HCT116 (cell line): ENCODE results near the gene TNFRSF17. TPM values are rescaled to one million over a fixed set of nuclear protein-coding genes. Genes with fewer than 3 reads are reported as not detected.
"Not testable (repeated sequence)": the region's sequence is repeated elsewhere in the genome, so short reads cannot be mapped to it uniquely, and the experiment has no call there.

Experiments used
- ATAC-seq: fragments of 200-7000 bp; cut with Tn5 transposase; 2 replicates; pipeline ENCODE4 v1.9.1; 2020; ENCODE audit warnings: mild to moderate bottlenecking, moderate library complexity
- BruUV-seq: library from RNA; stranded (reverse); fragments of 400-500 nt; replicated peaks from 2 replicates; lab custom pipeline; 2021; lab: Mats Ljungman, UMichigan
- CTCF ChIA-PET: fragments of 300-600 bp; sonication (Branson Sonifier 250); formaldehyde crosslinking; loops from one replicate; lab custom pipeline; 2021; ENCODE audit warnings: antibody characterized with exemption; lab: Charles Lee
- POLR2A ChIA-PET: fragments of 300-600, 350-600 bp; sonication (Branson Sonifier 250); formaldehyde crosslinking; loops from one replicate; lab custom pipeline; 2021; ENCODE audit warnings: antibody characterized with exemption; lab: Charles Lee
- RAD21 ChIA-PET, 2 experiments: fragments of 300-600 bp; sonication (Branson Sonifier 250); formaldehyde crosslinking; loops; one replicate each; lab custom pipeline; 2023; ENCODE audit warnings: low total read pairs in 2 of 2; ENCODE audit not compliant: uncharacterized antibody in 2 of 2, unreplicated experiment in 2 of 2, low non-redundant PET in 1 of 2; lab: Charles Lee
- DNase-seq: peaks from one replicate; pipeline ENCODE4 v3.0.0-alpha.2; 2010; ENCODE audit warnings: low read depth, low spot score
- H2AFZ ChIP-seq: fragments of 200-600 bp; shearing (Covaris generic), sonication (generic); 2 replicates; pipeline ENCODE4 v1.6.1; 2017; ENCODE audit warnings: low read depth, mixed run types, mixed read lengths, antibody characterized with exemption, low read length; ENCODE audit not compliant: poor library complexity, severe bottlenecking
- H3K27ac ChIP-seq: 2 replicates; pipeline ENCODE4 v1.5.1; 2012; ENCODE audit warnings: low read depth, low read length
- H3K27me3 ChIP-seq: fragments of 200-600 bp; sonication (generic); 2 replicates; pipeline ENCODE4 v1.6.1; 2016; ENCODE audit warnings: mixed run types, low read length, mixed read lengths; ENCODE audit not compliant: insufficient read depth
- H3K36me3 ChIP-seq, 2 experiments: fragments of 200-500 bp in 1 of 2; fragments of 200-600 bp in 1 of 2; sonication (Bioruptor generic) in 1 of 2; sonication (generic) in 1 of 2; 2 replicates each; pipeline versions ENCODE4 v1.5.1 to v1.6.1; 2014 to 2016; ENCODE audit warnings: low read length in 2 of 2, inconsistent platforms in 1 of 2, mixed read lengths in 1 of 2, mixed run types in 1 of 2; ENCODE audit not compliant: insufficient read depth in 2 of 2, control insufficient read depth in 1 of 2
- H3K4me1 ChIP-seq, 2 experiments: fragments of 200-600 bp in 1 of 2; sonication (generic) in 1 of 2; 2 replicates each; pipeline versions ENCODE4 v1.5.1 to v1.6.1; 2012 to 2017; ENCODE audit warnings: low read length in 2 of 2, inconsistent platforms in 1 of 2, mild to moderate bottlenecking in 1 of 2, mixed read lengths in 1 of 2, mixed run types in 1 of 2, moderate library complexity in 1 of 2; ENCODE audit not compliant: insufficient read depth in 2 of 2, control insufficient read depth in 1 of 2
- H3K4me2 ChIP-seq: fragments of 200-600 bp; sonication (generic); 2 replicates; pipeline ENCODE4 v1.6.1; 2017; ENCODE audit warnings: mixed run types, low read length, mixed read lengths
- H3K4me3 ChIP-seq, 2 experiments: fragments of 200-600 bp in 1 of 2; sonication (generic) in 1 of 2; replicated peaks in 1 of 2; 2 replicates each; pipeline ENCODE4 v1.5.1; 2011 to 2016; ENCODE audit warnings: low read length in 2 of 2, control low read depth in 1 of 2, low read depth in 1 of 2, mild to moderate bottlenecking in 1 of 2, mixed read lengths in 1 of 2, mixed run types in 1 of 2
- H3K79me2 ChIP-seq: fragments of 200-600 bp; sonication (generic); 2 replicates; pipeline ENCODE4 v1.6.1; 2017; ENCODE audit warnings: mild to moderate bottlenecking, mixed run types, low read length, moderate library complexity, mixed read lengths; ENCODE audit not compliant: insufficient read depth
- H3K9ac ChIP-seq: fragments of 200-600 bp; sonication (generic); 2 replicates; pipeline ENCODE4 v1.6.1; 2016; ENCODE audit warnings: low read length, mixed read lengths
- H3K9me2 ChIP-seq: fragments of 200-600 bp; sonication (generic), shearing (Covaris generic); 2 replicates; pipeline ENCODE4 v1.6.1; 2017; ENCODE audit warnings: mixed run types, mild to moderate bottlenecking, moderate library complexity; ENCODE audit not compliant: insufficient read depth
- H3K9me3 ChIP-seq, 2 experiments: fragments of 200-500 bp in 1 of 2; fragments of 200-600 bp in 1 of 2; sonication (Bioruptor generic) in 1 of 2; sonication (generic) in 1 of 2; 2 replicates each; pipeline ENCODE4 v1.6.1; 2014 to 2017; ENCODE audit warnings: low read length in 2 of 2, mixed read lengths in 2 of 2, inconsistent platforms in 1 of 2, low read depth in 1 of 2, mild to moderate bottlenecking in 1 of 2, mixed run types in 1 of 2, moderate library complexity in 1 of 2; ENCODE audit not compliant: control insufficient read depth in 1 of 2, insufficient read depth in 1 of 2
- H4K20me1 ChIP-seq: fragments of 200-600 bp; sonication (generic), shearing (Covaris generic); 2 replicates; pipeline ENCODE4 v1.6.1; 2017; ENCODE audit warnings: mixed run types, mild to moderate bottlenecking, moderate library complexity; ENCODE audit not compliant: insufficient read depth
- CBX3 ChIP-seq: IDR thresholded peaks from 2 replicates; pipeline ENCODE4 v1.6.1; 2012; ENCODE audit warnings: low read depth
- POLR2A ChIP-seq: IDR thresholded peaks from 2 replicates; pipeline ENCODE4 v1.7.0; 2011; ENCODE audit warnings: borderline replicate concordance; ENCODE audit not compliant: insufficient read depth, insufficient read length; ENCODE audit errors: extremely low read depth
- REST ChIP-seq: IDR thresholded peaks from 2 replicates; pipeline ENCODE4 v1.6.1; 2012; ENCODE audit warnings: low read depth
- ZNF274 ChIP-seq: fragments of 200-500 bp; sonication (Bioruptor generic); IDR thresholded peaks from 2 replicates; pipeline ENCODE4 v1.6.1; 2014; ENCODE audit warnings: mild to moderate bottlenecking, low read depth, low read length, inconsistent platforms
- intact Hi-C: fragments of 100-400 bp; cut with micrococcal nuclease; formaldehyde crosslinking; loops from 2 replicates; pipeline ENCODE4 v1.10.0; 2022
- total RNA-seq: library from RNA; stranded (reverse); gene quantifications from one replicate; pipeline ENCODE4 v1.2.1, GENCODE V29; 2021; ENCODE audit not compliant: unreplicated experiment

The TNFRSF17 gene
- total RNA-seq, 1 experiment from 2014 or later = not detected

- no TSS peak for BruUV-seq
- no peaks in the 10 kb centered on the region for H3K36me3 ChIP-seq
- no peak for ATAC-seq
- H3K4me1 ChIP-seq = 0 out of 4 replicates have a peak, but pooled peaks cover 0 to 2% of the 10 kb centered on the region in 2 experiments
- H3K27me3 ChIP-seq = no peaks in the 10 kb centered on the region
- H3K9ac ChIP-seq = no peak overlapping the region
- TF ChIP-seq CBX3 (no peak), POLR2A (no peak), REST (no peak), ZNF274 (no peak)
- H3K9me3 ChIP-seq = no peaks in the 10 kb centered on the region
- ChIA-PET RAD21 (no interaction called here), POLR2A (no interaction called here), CTCF (interaction anchor here (1.1 kb wide), 1 partner anchor 99 kb away, joined by 5 read pairs; no protein-coding TSS in a partner anchor)
- intact Hi-C loops = no loop called here
- H3K9me2 ChIP-seq = no peaks in the 10 kb centered on the region
- no peak overlapping the region for H2AFZ ChIP-seq
- H3K4me3 ChIP-seq = no peak overlapping the region
- DNase-seq = no peak
- no peaks in the 10 kb centered on the region for H3K79me2 ChIP-seq
- no peak overlapping the region for H3K4me2 ChIP-seq
- H3K27ac ChIP-seq = no peak overlapping the region
- no peaks in the 10 kb centered on the region for H4K20me1 ChIP-seq
Measured at GRCh38 chr16:11968577-11968976, 3.6 kb downstream of the TNFRSF17 start.

GRCh38 chr16:11970292-11970691 lies 5.3 kb downstream of the TNFRSF17 start:
- H4K20me1 ChIP-seq, H3K27me3 ChIP-seq, H3K9ac ChIP-seq, H3K27ac ChIP-seq, H3K4me3 ChIP-seq, CTCF ChIA-PET, H3K79me2 ChIP-seq, BruUV-seq, DNase-seq, H3K4me1 ChIP-seq, H3K36me3 ChIP-seq, H3K9me3 ChIP-seq, RAD21 ChIA-PET, POLR2A ChIA-PET, H3K9me2 ChIP-seq, H2AFZ ChIP-seq, ATAC-seq, H3K4me2 ChIP-seq: not testable (repeated sequence)
- intact Hi-C loops = loop anchor here (5.0 kb wide), 1 partner anchor 97 kb away; no protein-coding TSS in a partner anchor
